Caco-2 (cell line): ENCODE data around the gene COX6B2. TPM values are rescaled to one million over a fixed set of nuclear protein-coding genes. Genes with fewer than 3 reads are reported as not detected.
A peak's percentile ranks its signal among the peaks of the same experiment; 100 is the strongest.

Experiments used
- BruUV-seq: library from RNA; stranded (reverse); fragments of 400-500 nt; replicated peaks from 2 replicates; lab custom pipeline; 2021; lab: Mats Ljungman, UMichigan
- CTCF ChIA-PET: fragments of 300-600 bp; sonication (Branson Sonifier 250); formaldehyde crosslinking; loops from one replicate; lab custom pipeline; 2022; ENCODE audit warnings: antibody characterized with exemption; lab: Charles Lee
- POLR2A ChIA-PET: fragments of 300-600 bp; sonication (Branson Sonifier 250); formaldehyde crosslinking; loops from one replicate; lab custom pipeline; 2022; ENCODE audit warnings: antibody characterized with exemption; lab: Charles Lee
- DNase-seq, 2 experiments: peaks; one replicate each; pipeline versions ENCODE4 v3.0.0 to v3.0.0-alpha.2; 2020 to 2022
- H3K27me3 ChIP-seq: replicated peaks from 2 replicates; pipeline ENCODE4 v1.6.0; 2011; ENCODE audit warnings: low read length; ENCODE audit not compliant: control insufficient read depth, insufficient read depth
- H3K36me3 ChIP-seq: 2 replicates; pipeline ENCODE4 v1.5.1; 2011; ENCODE audit warnings: low read length; ENCODE audit not compliant: control insufficient read depth, insufficient read depth
- H3K4me1 ChIP-seq: fragments of 250-450 bp; sonication (Bioruptor Pico); 2 replicates; pipeline ENCODE4 v1.5.1; 2020; ENCODE audit warnings: mild to moderate bottlenecking
- H3K4me3 ChIP-seq: 2 replicates; pipeline ENCODE4 v1.5.1; 2011; ENCODE audit warnings: low read depth, mild to moderate bottlenecking, control low read depth, low read length
- H3K9me3 ChIP-seq: fragments of 250-450 bp; sonication (Bioruptor Pico); 2 replicates; pipeline ENCODE4 v1.5.1; 2020; ENCODE audit warnings: mild to moderate bottlenecking, moderate library complexity
- H3K27ac Mint-ChIP-seq: one replicate; pipeline ENCODE4 v1.8.0; 2022; ENCODE audit warnings: mixed read lengths; ENCODE audit not compliant: unreplicated experiment
- H3K27me3 Mint-ChIP-seq: one replicate; pipeline ENCODE4 v1.8.0; 2022; ENCODE audit warnings: mixed read lengths; ENCODE audit not compliant: insufficient read depth, unreplicated experiment
- H3K36me3 Mint-ChIP-seq: one replicate; pipeline ENCODE4 v1.8.0; 2022; ENCODE audit warnings: mild to moderate bottlenecking, mixed read lengths; ENCODE audit not compliant: insufficient read depth, unreplicated experiment
- H3K4me1 Mint-ChIP-seq: one replicate; pipeline ENCODE4 v1.8.0; 2022; ENCODE audit warnings: low read depth, mixed read lengths; ENCODE audit not compliant: unreplicated experiment
- H3K4me3 Mint-ChIP-seq: one replicate; pipeline ENCODE4 v1.8.0; 2022; ENCODE audit warnings: mild to moderate bottlenecking, moderate library complexity, mixed read lengths; ENCODE audit not compliant: unreplicated experiment
- H3K9me3 Mint-ChIP-seq: one replicate; pipeline ENCODE4 v1.8.0; 2022; ENCODE audit warnings: mixed read lengths; ENCODE audit not compliant: unreplicated experiment
- intact Hi-C: fragments of 100-400 bp; cut with micrococcal nuclease; formaldehyde crosslinking; loops from one replicate; pipeline ENCODE4 v1.10.0; 2022; ENCODE audit not compliant: unreplicated experiment
- total RNA-seq: library from RNA; stranded (reverse); gene quantifications from 2 replicates; pipeline ENCODE4 v1.2.3, GENCODE V29; 2022
- TF ChIP-seq, protein P1 (sequence below), 2 experiments: fragments of 200-600 bp in 1 of 2; IDR thresholded peaks; 1 replicate in 1 of 2; 2 replicates in 1 of 2; pipeline versions ENCODE4 v1.5.1 to v1.8.0; 2011 to 2022; ENCODE audit warnings: antibody characterized with exemption in 1 of 2, control low read depth in 1 of 2, inconsistent platforms in 1 of 2, low read depth in 1 of 2, low read length in 1 of 2, mild to moderate bottlenecking in 1 of 2, moderate library complexity in 1 of 2; ENCODE audit not compliant: insufficient read depth in 1 of 2, severe bottlenecking in 1 of 2, unreplicated experiment in 1 of 2

Gene COX6B2
- total RNA-seq, 1 experiment from 2014 or later, result 0.27 TPM

DNA sequence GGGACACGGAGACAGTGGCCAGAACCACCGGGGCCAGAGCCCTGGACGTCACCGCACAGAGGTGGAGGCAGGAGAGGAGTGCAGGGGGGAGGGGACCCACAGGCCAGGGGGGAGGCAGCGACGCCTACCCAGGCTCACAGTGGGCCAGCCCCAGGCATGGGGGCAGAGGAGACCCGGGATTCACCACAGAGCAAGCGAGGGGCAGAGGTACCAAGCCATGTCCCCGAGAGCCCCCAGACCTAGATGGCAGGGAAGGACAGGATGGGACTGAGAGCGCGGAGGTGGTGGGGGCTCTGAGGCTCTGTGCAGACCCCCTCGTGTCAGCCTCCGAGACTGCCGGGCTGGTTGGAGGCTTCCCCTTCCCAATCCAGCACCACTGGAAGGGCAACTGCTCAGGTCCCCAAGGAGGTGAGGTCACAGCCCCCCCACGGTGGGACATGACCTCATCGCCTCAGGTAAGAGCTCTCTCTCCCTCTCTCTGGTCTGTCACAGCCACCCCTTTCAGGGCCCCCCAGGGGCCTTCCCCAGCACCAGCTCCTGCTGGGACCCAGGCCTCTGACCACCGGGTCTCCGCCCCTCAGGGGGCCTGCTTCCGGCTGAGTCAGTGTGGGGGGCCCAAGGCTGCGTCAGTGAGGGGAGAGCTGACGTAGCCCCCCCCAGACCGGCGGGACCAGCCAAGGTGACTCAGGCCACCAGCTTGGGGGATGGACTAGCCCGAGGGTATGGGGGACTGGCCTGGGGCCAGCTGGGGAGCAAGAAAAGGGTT is 18.0 kb upstream of the COX6B2 start:
- ChIA-PET CTCF (no interaction called here), POLR2A (interaction anchor here (0.8 kb wide), 2 partner anchors 11 to 86 kb away, joined by 4 to 10 read pairs; partner anchors contain the start of gene TMEM238)
- Mint-ChIP-seq H3K9me3 (no peaks in the 10 kb centered on the region), H3K4me3 (no peak overlapping the region), H3K27ac (peak overlapping the region; percentile 7), H3K27me3 (peaks cover 7% of the 10 kb centered on the region), H3K4me1 (peaks cover 35% of the 10 kb centered on the region), H3K36me3 (peaks cover 38% of the 10 kb centered on the region)
- DNase-seq, result peak; percentile 34 to 62
- Histone ChIP-seq H3K36me3 (no peaks in the 10 kb centered on the region), H3K4me1 (peaks cover 43% of the 10 kb centered on the region), H3K27me3 (no peaks in the 10 kb centered on the region; the same call in none of the 2 replicates), H3K4me3 (no peak overlapping the region), H3K9me3 (no peaks in the 10 kb centered on the region)
- no TSS peak for BruUV-seq
- intact Hi-C loops, result no loop called here
- TF ChIP-seq, protein P1, sequence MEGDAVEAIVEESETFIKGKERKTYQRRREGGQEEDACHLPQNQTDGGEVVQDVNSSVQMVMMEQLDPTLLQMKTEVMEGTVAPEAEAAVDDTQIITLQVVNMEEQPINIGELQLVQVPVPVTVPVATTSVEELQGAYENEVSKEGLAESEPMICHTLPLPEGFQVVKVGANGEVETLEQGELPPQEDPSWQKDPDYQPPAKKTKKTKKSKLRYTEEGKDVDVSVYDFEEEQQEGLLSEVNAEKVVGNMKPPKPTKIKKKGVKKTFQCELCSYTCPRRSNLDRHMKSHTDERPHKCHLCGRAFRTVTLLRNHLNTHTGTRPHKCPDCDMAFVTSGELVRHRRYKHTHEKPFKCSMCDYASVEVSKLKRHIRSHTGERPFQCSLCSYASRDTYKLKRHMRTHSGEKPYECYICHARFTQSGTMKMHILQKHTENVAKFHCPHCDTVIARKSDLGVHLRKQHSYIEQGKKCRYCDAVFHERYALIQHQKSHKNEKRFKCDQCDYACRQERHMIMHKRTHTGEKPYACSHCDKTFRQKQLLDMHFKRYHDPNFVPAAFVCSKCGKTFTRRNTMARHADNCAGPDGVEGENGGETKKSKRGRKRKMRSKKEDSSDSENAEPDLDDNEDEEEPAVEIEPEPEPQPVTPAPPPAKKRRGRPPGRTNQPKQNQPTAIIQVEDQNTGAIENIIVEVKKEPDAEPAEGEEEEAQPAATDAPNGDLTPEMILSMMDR (IDR thresholded peaks at IDR 0.05; ENCODE audit: insufficient read depth in 1 of 2, low read depth in 1 of 2, low read length in 1 of 2, severe bottlenecking in 1 of 2, unreplicated experiment in 1 of 2), result no peak

DNA sequence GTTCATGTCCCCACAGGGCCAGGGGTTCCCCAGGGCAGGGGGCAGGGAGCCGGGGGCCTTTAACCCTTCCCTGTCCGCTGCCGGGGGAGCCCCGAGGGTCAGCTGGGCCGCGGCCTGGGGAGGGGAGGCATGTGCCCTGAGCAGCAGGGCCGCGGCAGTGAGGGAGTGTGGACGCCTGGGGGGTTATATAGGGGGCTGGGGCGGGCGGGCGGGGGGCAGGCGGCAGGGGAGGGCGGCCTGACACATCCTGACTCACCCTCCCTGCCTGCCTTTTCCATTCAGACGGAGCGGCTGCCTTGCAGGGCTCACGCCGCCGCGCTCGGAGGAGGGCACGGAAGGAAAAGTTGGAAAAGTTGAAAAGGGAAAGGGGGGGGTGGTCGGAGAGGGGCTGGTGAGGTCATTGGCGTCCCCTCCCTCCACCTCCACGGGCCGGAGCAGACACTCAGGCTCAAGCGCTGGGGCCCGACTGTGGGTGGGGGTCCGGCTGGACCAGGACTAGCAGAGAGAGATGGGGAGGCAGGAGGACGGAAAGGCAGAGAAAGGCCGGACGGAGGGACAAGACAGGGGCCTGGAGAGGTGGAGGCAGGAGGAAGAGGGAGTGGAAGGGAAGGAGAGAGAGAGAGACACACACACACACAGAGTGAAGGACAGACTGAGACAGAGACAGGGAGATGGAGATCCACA is 15.9 kb upstream of the COX6B2 start, which contains the start of gene IL11:
TSS of gene IL11 (minus strand) at position 159 of the 684 bp plus-strand sequence. CDS start at position 6, 153 bp downstream.
- POLR2A ChIA-PET, result no interaction called here
- intact Hi-C loops, result no loop called here

More for the DNA sequence above, 15.9 kb upstream of the COX6B2 start, which contains the start of gene IL11:
- Mint-ChIP-seq H3K9me3 (no peaks in the 10 kb centered on the region), H3K27ac (peak within 1 kb of the TSS; percentile 36), H3K4me1 (peaks cover 28% of the 10 kb centered on the region), H3K4me3 (peak within 1 kb of the TSS; percentile 91), H3K36me3 (peaks cover 29% of the 10 kb centered on the region), H3K27me3 (peaks cover 7% of the 10 kb centered on the region)
- peak within 1 kb of the TSS; percentile 57 for H3K4me3 ChIP-seq
- H3K4me1 ChIP-seq, result peaks cover 30% of the 10 kb centered on the region
- no peak for DNase-seq
- H3K36me3 ChIP-seq, result no peaks in the 10 kb centered on the region
- no TSS peak for BruUV-seq
- no peaks in the 10 kb centered on the region; the same call in none of the 2 replicates for H3K27me3 ChIP-seq
- TF ChIP-seq, protein P1 (IDR thresholded peaks at IDR 0.05; ENCODE audit: insufficient read depth in 1 of 2, low read depth in 1 of 2, low read length in 1 of 2, severe bottlenecking in 1 of 2, unreplicated experiment in 1 of 2), result no peak
- H3K9me3 ChIP-seq, result no peaks in the 10 kb centered on the region
- CTCF ChIA-PET, result no interaction called here
